ENCODE measurements around the gene ASTL.
A peak's percentile ranks its signal among the peaks of the same experiment; 100 is the strongest.
"Not testable (repeated sequence)": the region's sequence is repeated elsewhere in the genome, so short reads cannot be mapped to it uniquely, and the experiment has no call there.

The ASTL gene

DNA sequence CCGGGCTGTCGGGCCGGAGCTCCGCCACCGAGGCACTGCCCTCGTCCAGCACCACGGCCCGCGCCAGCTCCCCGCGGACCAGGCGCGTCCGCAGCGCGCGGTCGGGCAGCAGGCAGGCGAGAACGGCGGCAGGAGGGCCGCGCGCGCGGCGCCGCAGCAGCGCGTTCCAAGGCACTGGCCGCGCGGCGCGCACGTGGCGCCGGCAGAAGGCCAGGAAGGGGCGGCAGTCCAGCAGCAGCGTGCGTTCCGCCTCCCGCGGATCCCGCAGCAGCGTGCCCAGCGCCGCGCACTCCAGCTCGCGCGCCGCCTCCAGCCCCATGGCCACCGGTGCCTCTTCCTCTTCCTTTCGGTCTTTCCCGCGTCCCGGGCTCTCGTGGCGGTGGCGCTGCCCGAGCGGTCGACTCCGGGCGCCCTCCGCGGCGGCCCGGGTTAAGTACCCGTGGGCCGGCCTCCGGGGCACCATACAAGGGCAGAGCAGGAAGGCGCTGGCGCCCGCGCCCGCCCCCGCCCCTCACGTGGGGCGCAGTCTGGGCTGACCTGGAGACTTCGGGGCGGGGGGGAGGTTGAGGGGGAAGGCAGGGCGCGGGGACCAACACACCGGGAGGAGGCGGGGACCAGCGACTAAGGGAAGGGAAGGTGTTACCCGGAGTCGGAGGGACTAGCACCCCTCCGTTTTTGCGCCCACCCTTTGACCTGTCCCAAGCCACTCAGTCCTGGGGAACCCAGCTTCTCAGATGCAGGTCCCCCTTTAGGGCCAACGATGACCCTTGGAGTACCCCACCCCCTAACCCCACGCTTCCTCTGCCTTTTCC, 6.9 kb upstream of the ASTL start, which contains the start of gene DUSP2:
Gene DUSP2, minus strand, starts transcription at position 405 of the 812 bp plus-strand sequence. Its CDS starts 86 bp downstream, at position 319.
- TF ChIP-seq, protein P1, sequence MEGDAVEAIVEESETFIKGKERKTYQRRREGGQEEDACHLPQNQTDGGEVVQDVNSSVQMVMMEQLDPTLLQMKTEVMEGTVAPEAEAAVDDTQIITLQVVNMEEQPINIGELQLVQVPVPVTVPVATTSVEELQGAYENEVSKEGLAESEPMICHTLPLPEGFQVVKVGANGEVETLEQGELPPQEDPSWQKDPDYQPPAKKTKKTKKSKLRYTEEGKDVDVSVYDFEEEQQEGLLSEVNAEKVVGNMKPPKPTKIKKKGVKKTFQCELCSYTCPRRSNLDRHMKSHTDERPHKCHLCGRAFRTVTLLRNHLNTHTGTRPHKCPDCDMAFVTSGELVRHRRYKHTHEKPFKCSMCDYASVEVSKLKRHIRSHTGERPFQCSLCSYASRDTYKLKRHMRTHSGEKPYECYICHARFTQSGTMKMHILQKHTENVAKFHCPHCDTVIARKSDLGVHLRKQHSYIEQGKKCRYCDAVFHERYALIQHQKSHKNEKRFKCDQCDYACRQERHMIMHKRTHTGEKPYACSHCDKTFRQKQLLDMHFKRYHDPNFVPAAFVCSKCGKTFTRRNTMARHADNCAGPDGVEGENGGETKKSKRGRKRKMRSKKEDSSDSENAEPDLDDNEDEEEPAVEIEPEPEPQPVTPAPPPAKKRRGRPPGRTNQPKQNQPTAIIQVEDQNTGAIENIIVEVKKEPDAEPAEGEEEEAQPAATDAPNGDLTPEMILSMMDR (IDR thresholded peaks at IDR 0.05; ENCODE audit: low read depth, low read length, missing control alignments), result no peak
- H3K4me3 ChIP-seq (ENCODE audit: low read depth, low read length), result peak within 1 kb of the TSS; percentile 68

DNA sequence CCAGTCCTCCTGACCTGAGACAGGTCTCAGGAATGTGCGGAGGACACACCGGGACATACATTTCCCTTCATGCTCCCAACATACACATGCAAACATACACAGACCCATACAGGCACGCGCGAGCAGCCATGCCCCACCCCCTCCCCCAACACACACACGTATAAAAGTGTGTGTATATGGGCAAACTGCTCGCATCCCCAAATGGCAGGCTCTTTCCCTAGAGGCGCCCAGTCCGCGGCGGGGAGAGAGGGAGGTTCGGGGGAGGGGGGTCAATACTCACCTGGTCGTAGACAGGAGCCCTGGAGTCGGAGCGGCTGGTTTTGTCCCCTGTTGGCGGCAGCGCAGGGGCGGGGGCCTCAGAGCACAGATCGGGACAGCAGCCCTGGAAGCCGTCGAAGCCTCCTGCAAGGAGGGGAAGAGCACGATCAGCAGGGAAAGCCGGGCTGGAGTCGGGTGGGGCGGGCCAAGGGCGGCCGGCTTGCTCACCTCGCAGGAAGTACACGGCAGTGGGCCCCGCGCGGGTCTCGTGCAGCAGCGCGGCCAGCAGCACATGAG, 6.3 kb upstream of the ASTL start:
- TF ChIP-seq, protein P1 (IDR thresholded peaks at IDR 0.05; ENCODE audit: low read depth, low read length, missing control alignments), result no peak
- peak overlapping the region; percentile 68 for H3K4me3 ChIP-seq (ENCODE audit: low read depth, low read length)
- DNase-seq (ENCODE audit: low read depth), result no peak

More for the DNA sequence above, 6.9 kb upstream of the ASTL start, which contains the start of gene DUSP2:
- peak; percentile 81 for DNase-seq (ENCODE audit: low read depth)

DNA sequence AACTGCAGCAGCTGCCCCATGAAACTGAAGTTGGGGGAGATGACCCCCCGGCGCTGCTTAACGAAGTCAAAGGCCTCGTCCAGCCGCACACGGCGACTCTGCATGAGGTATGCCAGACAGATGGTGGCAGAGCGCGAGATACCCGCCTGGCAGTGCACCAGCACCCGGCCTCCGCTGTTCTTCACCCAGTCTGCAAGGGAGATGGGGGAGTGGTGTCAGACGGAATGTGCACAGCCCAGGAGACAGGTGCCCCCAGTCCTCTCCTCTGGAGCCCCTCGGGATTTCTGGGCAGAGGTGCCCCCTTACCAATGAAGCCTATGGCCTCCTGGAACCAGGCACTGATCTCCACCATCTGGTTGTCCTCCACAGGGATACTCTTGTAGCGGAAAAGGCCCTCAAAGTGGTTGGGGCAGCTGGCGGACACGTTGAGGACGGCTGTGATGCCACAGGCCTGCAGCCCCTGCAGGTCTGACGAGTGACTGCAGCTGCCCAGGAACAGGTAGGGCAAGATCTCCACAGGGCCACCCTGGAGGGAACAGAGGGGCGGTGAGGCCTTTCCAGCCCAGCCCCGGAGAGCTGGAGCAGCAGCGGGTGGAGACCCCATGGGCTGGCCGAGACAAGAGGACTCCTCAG, 5.7 kb upstream of the ASTL start:
- peak overlapping the region; percentile 68 for H3K4me3 ChIP-seq (ENCODE audit: low read depth, low read length)
- TF ChIP-seq, protein P1 (IDR thresholded peaks at IDR 0.05; ENCODE audit: low read depth, low read length, missing control alignments), result peak; percentile 59
- DNase-seq (ENCODE audit: low read depth), result no peak

DNA sequence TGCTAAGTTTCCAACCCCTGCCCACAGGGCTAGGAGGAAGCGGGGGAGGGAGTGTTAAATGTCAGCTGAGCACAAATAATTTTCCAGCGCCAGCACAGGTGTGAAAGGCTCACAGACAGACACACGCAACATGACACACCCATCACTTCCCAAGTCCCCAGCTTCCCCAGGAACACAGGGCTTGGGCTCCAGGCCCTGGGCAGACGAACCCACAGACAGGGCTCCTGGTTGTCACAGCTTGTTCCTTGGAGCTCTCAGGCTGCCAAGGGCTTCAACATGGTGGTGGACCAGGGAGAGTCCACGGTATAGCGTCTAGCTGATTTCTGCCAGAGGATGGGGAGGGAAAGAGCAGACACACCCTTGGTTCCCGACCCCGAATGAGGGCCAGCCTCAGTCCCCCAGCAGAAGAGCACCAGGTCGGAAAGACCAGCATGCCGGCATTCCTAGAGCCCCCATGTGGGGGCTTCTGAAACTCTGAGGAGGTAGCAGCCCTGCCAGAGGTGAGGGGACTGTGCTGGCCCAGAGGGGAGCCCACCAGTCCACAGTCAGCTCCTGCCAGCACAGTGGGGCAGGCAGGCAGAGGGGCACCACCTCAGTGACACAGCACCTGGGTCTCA, 5.0 kb upstream of the ASTL start:
- no peak for DNase-seq (ENCODE audit: low read depth)
- peak overlapping the region; percentile 68 for H3K4me3 ChIP-seq (ENCODE audit: low read depth, low read length)
- TF ChIP-seq, protein P1 (IDR thresholded peaks at IDR 0.05; ENCODE audit: low read depth, low read length, missing control alignments), result no peak

DNA sequence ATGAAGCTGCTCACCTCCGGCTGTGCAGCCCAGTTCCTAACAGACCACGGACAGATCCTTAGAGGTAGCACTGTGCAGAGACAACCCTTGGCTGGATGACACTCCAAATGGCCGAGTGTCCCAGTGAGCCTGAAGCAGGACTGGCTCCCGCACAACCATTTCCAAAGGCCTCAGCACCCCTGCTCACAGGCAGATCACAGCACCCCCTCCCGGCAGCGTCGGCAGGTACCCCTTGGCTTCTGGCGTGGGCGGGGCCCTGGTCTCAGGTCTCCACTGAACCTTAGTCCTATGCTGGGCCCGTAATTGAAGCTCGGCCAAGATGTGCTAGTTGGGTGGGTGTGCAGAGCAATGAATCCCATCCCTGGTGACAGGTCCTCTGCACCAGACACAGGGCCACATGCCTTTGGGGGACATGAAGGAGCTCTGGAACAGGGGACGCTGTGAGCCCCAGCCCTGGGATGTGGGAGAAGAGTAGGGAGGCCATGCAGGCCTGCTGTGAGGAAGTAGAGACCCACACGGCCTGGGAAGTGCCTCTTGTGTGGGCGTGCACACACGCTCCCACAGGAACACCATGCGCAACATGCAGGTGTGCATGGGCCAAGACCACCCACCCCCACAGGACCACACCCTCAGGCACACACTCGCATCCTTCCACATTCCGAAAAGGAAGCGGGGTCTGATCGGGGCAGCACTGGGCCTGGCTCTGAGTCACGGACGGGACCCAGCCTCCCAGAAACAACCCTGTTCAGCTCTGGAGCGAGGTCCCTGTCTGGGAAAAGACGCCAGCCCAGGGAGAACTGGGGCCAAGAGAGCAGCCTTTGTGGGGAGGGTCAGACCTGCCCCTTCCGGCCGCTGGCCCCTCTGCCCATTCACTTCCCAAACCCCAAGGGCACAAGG, 4.2 kb upstream of the ASTL start:
- H3K4me3 ChIP-seq (ENCODE audit: low read depth, low read length), result peak overlapping the region; percentile 68
- DNase-seq (ENCODE audit: low read depth), result no peak
- TF ChIP-seq, protein P1 (IDR thresholded peaks at IDR 0.05; ENCODE audit: low read depth, low read length, missing control alignments), result peak; percentile 80

DNA sequence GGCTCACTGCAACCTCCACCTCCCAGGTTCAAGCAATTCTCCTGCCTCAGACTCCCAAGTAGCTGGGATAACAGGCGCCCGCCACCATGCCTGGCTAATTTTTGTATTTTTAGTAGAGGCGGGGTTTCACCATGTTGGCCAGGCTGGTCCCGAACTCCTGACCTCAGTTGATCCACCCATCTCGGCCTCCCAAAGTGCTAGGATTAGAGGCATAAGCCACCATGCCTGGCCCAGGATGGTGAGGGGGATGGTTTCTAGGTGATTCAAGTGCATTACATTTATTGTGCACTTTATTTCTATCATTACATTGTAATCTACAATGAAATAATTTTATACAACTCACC, 3.3 kb upstream of the ASTL start:
- not testable (repeated sequence) for DNase-seq (ENCODE audit: low read depth); H3K4me3 ChIP-seq (ENCODE audit: low read depth, low read length)
